22Rv1 (cell line): ENCODE measurements around the gene PIP5K1B.

Experiments used
- CTCF ChIP-seq: fragments of 450-650 bp; IDR thresholded peaks from 2 replicates; pipeline ENCODE4 v1.5.1; 2017; ENCODE audit warnings: mild to moderate bottlenecking
- ZFX ChIP-seq: fragments of 450-650 bp; IDR thresholded peaks from 2 replicates; pipeline ENCODE4 v1.6.1; 2017; ENCODE audit warnings: antibody characterized with exemption, borderline replicate concordance

GRCh38 chr9:68669218-68669617 is 35.8 kb upstream of the PIP5K1B start:
- TF ChIP-seq CTCF (no peak), ZFX (no peak)
